MM.1S (cell line): Measurements from ENCODE around the gene SFMBT1.

ENCODE experiments used
- DNase-seq: peaks from one replicate; pipeline ENCODE4 v3.0.0-alpha.2; 2015
- H2AFZ ChIP-seq: fragments of 300-600 bp; sonication (generic); 2 replicates; pipeline ENCODE4 v1.6.0; 2016; ENCODE audit warnings: antibody characterized with exemption, low read length
- H3F3A ChIP-seq: fragments of 300-600 bp; sonication (generic); 2 replicates; pipeline ENCODE4 v1.6.1; 2016; ENCODE audit warnings: mild to moderate bottlenecking, antibody characterized with exemption, low read length, moderate library complexity, mixed read lengths; ENCODE audit not compliant: insufficient read depth
- H3K27ac ChIP-seq: fragments of 300-600 bp; sonication (generic); 2 replicates; pipeline ENCODE4 v1.5.1; 2016; ENCODE audit warnings: mild to moderate bottlenecking, low read length
- H3K27me3 ChIP-seq: fragments of 300-600 bp; sonication (generic); replicated peaks from 2 replicates; pipeline ENCODE4 v1.6.0; 2016; ENCODE audit warnings: low read length; ENCODE audit not compliant: insufficient read depth
- H3K36me3 ChIP-seq: fragments of 300-600 bp; sonication (generic); replicated peaks from 2 replicates; pipeline ENCODE4 v1.6.1; 2016; ENCODE audit warnings: mild to moderate bottlenecking, low read length, mixed read lengths; ENCODE audit not compliant: insufficient read depth
- H3K4me1 ChIP-seq: fragments of 300-600 bp; sonication (generic); 2 replicates; pipeline ENCODE4 v1.6.1; 2016; ENCODE audit warnings: low read length, mixed read lengths
- H3K4me2 ChIP-seq: fragments of 300-600 bp; sonication (generic); 2 replicates; pipeline ENCODE4 v1.6.0; 2016; ENCODE audit warnings: low read depth, low read length
- H3K4me3 ChIP-seq: fragments of 300-600 bp; sonication (generic); 2 replicates; pipeline ENCODE4 v1.5.1; 2016; ENCODE audit warnings: low read length, mixed read lengths
- H3K79me2 ChIP-seq: fragments of 300-600 bp; sonication (generic); 2 replicates; pipeline ENCODE4 v1.6.1; 2016; ENCODE audit warnings: mixed run types, low read length, mixed read lengths
- H3K9ac ChIP-seq: fragments of 300-600 bp; sonication (generic); 2 replicates; pipeline ENCODE4 v1.6.1; 2016; ENCODE audit warnings: low read length, mixed read lengths
- H3K9me2 ChIP-seq: fragments of 300-600 bp; sonication (generic); replicated peaks from 2 replicates; pipeline ENCODE4 v1.6.1; 2016; ENCODE audit warnings: mild to moderate bottlenecking, low read length, mixed read lengths; ENCODE audit not compliant: insufficient read depth
- H3K9me3 ChIP-seq: fragments of 300-600 bp; sonication (generic); replicated peaks from 2 replicates; pipeline ENCODE4 v1.6.1; 2016; ENCODE audit warnings: mild to moderate bottlenecking, low read length, mixed read lengths; ENCODE audit not compliant: insufficient read depth
- H4K20me1 ChIP-seq: fragments of 300-600 bp; sonication (generic); 2 replicates; pipeline ENCODE4 v1.6.1; 2016; ENCODE audit warnings: mild to moderate bottlenecking, low read length, moderate library complexity, mixed read lengths; ENCODE audit not compliant: insufficient read depth
- EZH2 ChIP-seq: fragments of 300-600 bp; sonication (generic); optimal IDR thresholded peaks from 2 replicates; pipeline ENCODE3; 2017; ENCODE audit warnings: low read depth, mild to moderate bottlenecking, antibody characterized with exemption, low read length, mixed read lengths
- EZH2phosphoT487 ChIP-seq: fragments of 300-600 bp; sonication (generic); IDR thresholded peaks from 2 replicates; pipeline ENCODE4 v1.6.1; 2018; ENCODE audit warnings: antibody characterized with exemption, low read length
- TF ChIP-seq, protein P1 (sequence below): fragments of 300-600 bp; sonication (generic); IDR thresholded peaks from 2 replicates; pipeline ENCODE4 v1.5.1; 2016; ENCODE audit warnings: antibody characterized with exemption, low read length, mixed read lengths

Gene SFMBT1

GRCh38 chr3:53071882-53072431 is 26.1 kb upstream of the SFMBT1 start:
- Histone ChIP-seq H4K20me1 (no peaks in the 10 kb centered on the region), H3K79me2 (no peaks in the 10 kb centered on the region), H3K27ac (no peak overlapping the region), H3K4me3 (peak overlapping the region; percentile 81), H3K9me2 (no peaks in the 10 kb centered on the region), H3K27me3 (no peaks in the 10 kb centered on the region), H3K9ac (peak overlapping the region; percentile 64; the same call in 1 of the 2 replicates), H3K4me2 (peak overlapping the region; percentile 99), H3K4me1 (peaks cover 5% of the 10 kb centered on the region; the same call in 1 of the 2 replicates), H2AFZ (peak overlapping the region; percentile 98), H3K9me3 (no peaks in the 10 kb centered on the region), H3F3A (no peaks in the 10 kb centered on the region), H3K36me3 (no peaks in the 10 kb centered on the region)
- no peak for DNase-seq
- TF ChIP-seq, protein P1, sequence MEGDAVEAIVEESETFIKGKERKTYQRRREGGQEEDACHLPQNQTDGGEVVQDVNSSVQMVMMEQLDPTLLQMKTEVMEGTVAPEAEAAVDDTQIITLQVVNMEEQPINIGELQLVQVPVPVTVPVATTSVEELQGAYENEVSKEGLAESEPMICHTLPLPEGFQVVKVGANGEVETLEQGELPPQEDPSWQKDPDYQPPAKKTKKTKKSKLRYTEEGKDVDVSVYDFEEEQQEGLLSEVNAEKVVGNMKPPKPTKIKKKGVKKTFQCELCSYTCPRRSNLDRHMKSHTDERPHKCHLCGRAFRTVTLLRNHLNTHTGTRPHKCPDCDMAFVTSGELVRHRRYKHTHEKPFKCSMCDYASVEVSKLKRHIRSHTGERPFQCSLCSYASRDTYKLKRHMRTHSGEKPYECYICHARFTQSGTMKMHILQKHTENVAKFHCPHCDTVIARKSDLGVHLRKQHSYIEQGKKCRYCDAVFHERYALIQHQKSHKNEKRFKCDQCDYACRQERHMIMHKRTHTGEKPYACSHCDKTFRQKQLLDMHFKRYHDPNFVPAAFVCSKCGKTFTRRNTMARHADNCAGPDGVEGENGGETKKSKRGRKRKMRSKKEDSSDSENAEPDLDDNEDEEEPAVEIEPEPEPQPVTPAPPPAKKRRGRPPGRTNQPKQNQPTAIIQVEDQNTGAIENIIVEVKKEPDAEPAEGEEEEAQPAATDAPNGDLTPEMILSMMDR = no peak
- no peak for TF ChIP-seq EZH2phosphoT487
- TF ChIP-seq EZH2 = no peak

DNA sequence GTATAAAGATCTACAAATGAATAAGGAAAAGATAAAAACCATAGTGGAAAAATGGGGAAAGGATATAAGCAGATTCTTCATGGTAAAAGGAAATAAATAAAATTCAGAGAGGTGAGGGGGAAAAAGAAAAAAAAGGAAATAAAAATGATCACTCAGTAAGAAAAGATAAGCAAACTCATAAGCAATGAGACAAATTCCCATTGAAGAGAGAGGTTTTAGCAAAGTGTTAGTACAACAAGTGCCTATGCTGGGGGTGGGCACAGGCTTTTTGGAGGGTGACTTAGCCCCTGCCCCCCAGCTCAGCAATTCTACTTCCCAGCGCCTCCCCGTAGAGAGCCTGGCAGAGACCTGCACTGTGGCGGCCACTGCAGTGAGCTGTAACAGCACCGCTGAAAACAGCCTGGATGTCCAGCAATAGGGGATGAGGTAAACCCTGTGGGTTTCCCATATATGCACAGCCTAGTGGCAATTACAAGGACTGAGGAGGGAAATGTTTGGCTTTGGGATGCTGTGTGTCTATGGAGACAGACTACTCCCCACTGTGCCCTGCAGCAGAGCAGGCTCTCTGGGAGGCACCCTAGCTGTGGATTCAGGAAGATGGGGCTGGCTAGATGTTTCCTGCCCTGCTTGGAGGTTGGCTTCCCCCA is 23.7 kb upstream of the SFMBT1 start:
- no peak overlapping the region for H3K27ac ChIP-seq
- no peak overlapping the region for H2AFZ ChIP-seq
- H3K27me3 ChIP-seq = no peaks in the 10 kb centered on the region
- H3K9me3 ChIP-seq = no peaks in the 10 kb centered on the region
- DNase-seq = no peak
- no peaks in the 10 kb centered on the region for H3K9me2 ChIP-seq
- H3K4me1 ChIP-seq = peaks cover 5% of the 10 kb centered on the region; the same call in 1 of the 2 replicates
- no peak overlapping the region for H3K4me3 ChIP-seq
- no peaks in the 10 kb centered on the region for H3F3A ChIP-seq
- no peak overlapping the region for H3K4me2 ChIP-seq
- no peaks in the 10 kb centered on the region for H3K36me3 ChIP-seq
- TF ChIP-seq EZH2 (no peak), EZH2phosphoT487 (no peak)
- TF ChIP-seq, protein P1 = no peak
- H4K20me1 ChIP-seq = no peaks in the 10 kb centered on the region
- no peaks in the 10 kb centered on the region for H3K79me2 ChIP-seq
- no peak overlapping the region for H3K9ac ChIP-seq

GRCh38 chr3:53068176-53068575 is 22.3 kb upstream of the SFMBT1 start:
- Histone ChIP-seq H3K36me3 (no peaks in the 10 kb centered on the region), H3F3A (no peaks in the 10 kb centered on the region), H3K9me3 (no peaks in the 10 kb centered on the region), H3K27me3 (no peaks in the 10 kb centered on the region), H2AFZ (no peak overlapping the region), H3K27ac (no peak overlapping the region), H3K79me2 (no peaks in the 10 kb centered on the region), H3K4me2 (no peak overlapping the region), H3K4me1 (peaks cover 5% of the 10 kb centered on the region; the same call in 1 of the 2 replicates), H4K20me1 (no peaks in the 10 kb centered on the region), H3K4me3 (no peak overlapping the region), H3K9me2 (no peaks in the 10 kb centered on the region), H3K9ac (no peak overlapping the region)
- TF ChIP-seq EZH2phosphoT487 = no peak
- no peak for TF ChIP-seq EZH2
- TF ChIP-seq, protein P1 = no peak
- no peak for DNase-seq
